Body of pancreas (tissue), 4 donors: ENCODE measurements around the gene ADGRG2. TPM values are rescaled to one million over a fixed set of nuclear protein-coding genes. Genes with fewer than 3 reads are reported as not detected.
"Not testable (repeated sequence)": the region's sequence is repeated elsewhere in the genome, so short reads cannot be mapped to it uniquely, and the experiment has no call there.

Experiments used
- ATAC-seq: fragments of 150-250 bp; one replicate; pipeline ENCODE4 v1.9.1; 2016
- DNase-seq, 4 donors: peaks; one replicate each; pipeline ENCODE4 v3.0.0-alpha.2; 2019
- H3K27ac ChIP-seq, 4 donors: fragments of 200-600 bp; sonication (generic); 1 replicate in 3 of 4; 2 replicates in 1 of 4; pipeline versions ENCODE4 v1.5.1 to v1.6.1; 2016 to 2019; ENCODE audit warnings: mild to moderate bottlenecking in 1 of 4, mixed read lengths in 1 of 4, moderate library complexity in 1 of 4
- H3K27me3 ChIP-seq, 2 donors: fragments of 200-600 bp; sonication (generic); one replicate each; pipeline ENCODE4 v1.6.0; 2016; ENCODE audit warnings: mild to moderate bottlenecking in 1 of 2
- H3K36me3 ChIP-seq, 2 donors: fragments of 200-600 bp; sonication (generic); replicated peaks in 1 of 2; 2 replicates each; pipeline ENCODE4 v1.5.1; 2016; ENCODE audit warnings: low read depth in 2 of 2; ENCODE audit not compliant: insufficient read depth in 1 of 2
- H3K4me1 ChIP-seq: fragments of 200-600 bp; sonication (generic); one replicate; pipeline ENCODE4 v1.6.0; 2016
- H3K4me3 ChIP-seq, 2 donors: fragments of 200-600 bp; sonication (generic); 1 replicate in 1 of 2; 2 replicates in 1 of 2; pipeline ENCODE4 v1.5.1; 2016 to 2019
- H3K9me3 ChIP-seq, 3 donors: fragments of 200-600 bp; sonication (generic); 1 replicate in 2 of 3; 2 replicates in 1 of 3; pipeline ENCODE4 v1.5.1; 2016
- POLR2A ChIP-seq, 3 donors: fragments of 450-650 bp; IDR thresholded peaks; one replicate each; pipeline ENCODE4 v1.6.1; 2016; ENCODE audit warnings: antibody characterized with exemption in 3 of 3, mild to moderate bottlenecking in 2 of 3
- WGBS, 2 donors: methylation state at CpG; one replicate each; pipeline ENCODE4 v1.1.5; 2017; 5-methylcytosine and 5-hydroxymethylcytosine counted together
- intact Hi-C: fragments of 100-400 bp; cut with DNase I; formaldehyde crosslinking; loops from one replicate; pipeline ENCODE4 v1.15.1; 2023
- total RNA-seq, 2 donors: library from RNA; depleted of rRNA; stranded (reverse); fragments of >200 nt; gene quantifications; one replicate each; pipeline ENCODE4 v1.1.0, GENCODE V29; 2016
- TF ChIP-seq, protein P1 (sequence below), 7 experiments: fragments of 450-650 bp in 4 of 7; fragments of 200-600 bp in 3 of 7; sonication (generic) in 3 of 7; IDR thresholded peaks; one replicate each; pipeline ENCODE4 v1.5.1; 2016 to 2019; ENCODE audit warnings: antibody characterized with exemption in 7 of 7

The ADGRG2 gene
- total RNA-seq, 2 donors from 2014 or later, result 0.66 to 1.0 TPM

GRCh38 chrX:19017271-19017670 is 105.0 kb downstream of the ADGRG2 start:
- Histone ChIP-seq H3K4me3 (no peak overlapping the region), H3K27ac (no peak overlapping the region), H3K4me1 (no peaks in the 10 kb centered on the region), H3K36me3 (no peaks in the 10 kb centered on the region), H3K27me3 (no peaks in the 10 kb centered on the region), H3K9me3 (no peaks in the 10 kb centered on the region)
- WGBS, 2 donors, result 45 to 63% methylated on average over 3 of the region's 3 CpGs
- no peak for ATAC-seq
- intact Hi-C loops, result no loop called here
- TF ChIP-seq, protein P1, sequence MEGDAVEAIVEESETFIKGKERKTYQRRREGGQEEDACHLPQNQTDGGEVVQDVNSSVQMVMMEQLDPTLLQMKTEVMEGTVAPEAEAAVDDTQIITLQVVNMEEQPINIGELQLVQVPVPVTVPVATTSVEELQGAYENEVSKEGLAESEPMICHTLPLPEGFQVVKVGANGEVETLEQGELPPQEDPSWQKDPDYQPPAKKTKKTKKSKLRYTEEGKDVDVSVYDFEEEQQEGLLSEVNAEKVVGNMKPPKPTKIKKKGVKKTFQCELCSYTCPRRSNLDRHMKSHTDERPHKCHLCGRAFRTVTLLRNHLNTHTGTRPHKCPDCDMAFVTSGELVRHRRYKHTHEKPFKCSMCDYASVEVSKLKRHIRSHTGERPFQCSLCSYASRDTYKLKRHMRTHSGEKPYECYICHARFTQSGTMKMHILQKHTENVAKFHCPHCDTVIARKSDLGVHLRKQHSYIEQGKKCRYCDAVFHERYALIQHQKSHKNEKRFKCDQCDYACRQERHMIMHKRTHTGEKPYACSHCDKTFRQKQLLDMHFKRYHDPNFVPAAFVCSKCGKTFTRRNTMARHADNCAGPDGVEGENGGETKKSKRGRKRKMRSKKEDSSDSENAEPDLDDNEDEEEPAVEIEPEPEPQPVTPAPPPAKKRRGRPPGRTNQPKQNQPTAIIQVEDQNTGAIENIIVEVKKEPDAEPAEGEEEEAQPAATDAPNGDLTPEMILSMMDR (IDR thresholded peaks at IDR 0.05), result peak in 5 of 7 experiments; percentile 6 to 35 (median 31)
- TF ChIP-seq POLR2A (IDR thresholded peaks at IDR 0.05), result no peak
- peak in 2 of 4 donors; percentile 14 to 22 for DNase-seq

- H3K4me3 ChIP-seq, H3K36me3 ChIP-seq, DNase-seq, ATAC-seq, H3K27me3 ChIP-seq, H3K4me1 ChIP-seq, H3K9me3 ChIP-seq, H3K27ac ChIP-seq, intact Hi-C loops: not testable (repeated sequence)
- 90 to 93% methylated on average over 7 of the region's 8 CpGs for WGBS, 2 donors
Measured at GRCh38 chrX:19016614-19017013, 105.7 kb downstream of the ADGRG2 start.

DNA sequence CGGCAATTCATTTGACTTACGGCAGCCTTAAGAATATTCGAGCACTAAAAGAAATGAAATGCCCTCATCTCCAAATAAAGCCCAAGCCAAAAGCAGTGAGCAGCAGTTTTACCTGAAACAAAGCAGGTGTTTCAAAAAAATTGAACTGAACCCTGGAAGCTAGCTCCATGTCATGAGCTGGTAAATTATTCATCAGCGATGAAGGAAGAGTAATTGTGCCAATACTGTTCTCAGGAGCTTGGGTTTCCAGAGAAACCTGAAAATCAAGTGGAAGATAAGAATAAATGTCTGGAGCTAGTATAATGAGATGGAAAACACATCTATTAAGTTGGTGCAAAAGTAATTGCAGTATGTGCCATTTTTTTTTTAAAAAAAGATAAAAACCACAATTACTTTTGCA is 114.4 kb downstream of the ADGRG2 start:
- H3K36me3 ChIP-seq, result no peaks in the 10 kb centered on the region
- intact Hi-C loops, result no loop called here
- no peaks in the 10 kb centered on the region for H3K9me3 ChIP-seq
- H3K4me3 ChIP-seq, result no peak overlapping the region
- DNase-seq (no peak), ATAC-seq (peak; percentile 64)
- 49 to 63% methylated on average over 4 of the region's 4 CpGs for WGBS, 2 donors
- no peaks in the 10 kb centered on the region for H3K4me1 ChIP-seq
- H3K27me3 ChIP-seq, result no peaks in the 10 kb centered on the region
- no peak for TF ChIP-seq POLR2A (IDR thresholded peaks at IDR 0.05)
- TF ChIP-seq, protein P1 (IDR thresholded peaks at IDR 0.05), result no peak
- H3K27ac ChIP-seq, result peak overlapping the region in 2 of 4 donors; percentile 17 to 21

DNA sequence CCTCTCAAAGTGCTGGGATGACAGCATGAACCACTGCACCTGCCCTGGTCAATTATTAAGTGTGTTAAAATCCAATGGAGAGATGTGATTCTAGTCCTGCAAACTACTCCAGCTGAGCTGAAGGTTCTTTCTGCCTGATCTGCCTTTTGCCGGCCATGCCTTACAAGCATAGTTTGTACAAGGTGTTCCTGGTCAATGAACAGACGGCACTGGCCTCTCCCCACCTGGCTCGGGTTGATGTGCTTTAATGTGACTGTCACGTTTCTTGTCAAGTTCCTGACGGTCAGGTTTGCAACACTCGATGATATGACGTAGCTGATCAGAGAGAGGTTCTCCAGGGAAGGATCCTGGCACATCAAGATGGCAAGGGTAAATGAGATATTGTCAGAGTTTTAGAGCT is 115.3 kb downstream of the ADGRG2 start:
- DNase-seq (no peak), ATAC-seq (no peak)
- no peaks in the 10 kb centered on the region for H3K36me3 ChIP-seq
- 63 to 69% methylated on average over 4 to 6 of the region's 7 CpGs for WGBS, 2 donors
- no peaks in the 10 kb centered on the region for H3K4me1 ChIP-seq
- no peaks in the 10 kb centered on the region for H3K27me3 ChIP-seq
- no peak overlapping the region for H3K4me3 ChIP-seq
- H3K27ac ChIP-seq, result peak overlapping the region in 2 of 4 donors; percentile 17 to 21
- TF ChIP-seq, protein P1 (IDR thresholded peaks at IDR 0.05), result no peak
- no peak for TF ChIP-seq POLR2A (IDR thresholded peaks at IDR 0.05)
- H3K9me3 ChIP-seq, result no peaks in the 10 kb centered on the region
- intact Hi-C loops, result no loop called here

GRCh38 chrX:19005909-19006308 is 116.4 kb downstream of the ADGRG2 start:
- H3K4me3 ChIP-seq, result no peak overlapping the region
- H3K9me3 ChIP-seq, result no peaks in the 10 kb centered on the region
- TF ChIP-seq, protein P1 (IDR thresholded peaks at IDR 0.05), result no peak
- no peak for TF ChIP-seq POLR2A (IDR thresholded peaks at IDR 0.05)
- 69 to 87% methylated on average over 4 of the region's 4 CpGs for WGBS, 2 donors
- H3K27me3 ChIP-seq, result no peaks in the 10 kb centered on the region
- DNase-seq, result no peak
- no peaks in the 10 kb centered on the region for H3K4me1 ChIP-seq
- intact Hi-C loops, result no loop called here
- H3K36me3 ChIP-seq, result no peaks in the 10 kb centered on the region
- no peak for ATAC-seq
- no peak overlapping the region for H3K27ac ChIP-seq
